ENCODE results near the gene VAMP1. TPM values are rescaled to one million over a fixed set of nuclear protein-coding genes. Genes with fewer than 3 reads are reported as not detected.
"Not testable (repeated sequence)": the region's sequence is repeated elsewhere in the genome, so short reads cannot be mapped to it uniquely, and the experiment has no call there.

The VAMP1 gene
- total and polyA plus RNA-seq, 2 of the 4 experiments (the other 2 are of a cell fraction), result 7.2 to 21.9 TPM

GRCh38 chr12:6477601-6478377, 7.3 kb upstream of the VAMP1 start:
- H4K20me1 ChIP-seq (ENCODE audit: insufficient read depth, low read length); in situ Hi-C loops (cut with MboI; ENCODE audit: low sequenced_read_pairs); H3K4me3 ChIP-seq (ENCODE audit: insufficient read depth, low read depth, low read length); H3K9me3 ChIP-seq (ENCODE audit: control insufficient read depth, insufficient read depth, low read length); H3K14ac ChIP-seq (replicated peaks; ENCODE audit: low read depth, low read length); H4K5ac ChIP-seq (ENCODE audit: low read depth, low read length); H3K79me1 ChIP-seq (ENCODE audit: low read depth in 1 of 2, low read length in 2 of 2); H3K9me1 ChIP-seq (ENCODE audit: insufficient read depth, low read length); H3K27ac ChIP-seq (ENCODE audit: insufficient read depth, low read length); H3K56ac ChIP-seq (ENCODE audit: extremely low read depth, insufficient read depth, low read length); H2AFZ ChIP-seq (replicated peaks; ENCODE audit: low read length, poor library complexity); H2BK5ac ChIP-seq (ENCODE audit: low read depth, low read length, poor library complexity, severe bottlenecking); H3K36me3 ChIP-seq (ENCODE audit: control insufficient read depth, insufficient read depth, low read length); DNase-seq; CTCF ChIA-PET; H3K27me3 ChIP-seq (ENCODE audit: control insufficient read depth, insufficient read depth, low read length); H2BK15ac ChIP-seq (ENCODE audit: low read depth, low read length); POLR2A ChIA-PET (ENCODE audit: unreplicated experiment); H2BK120ac ChIP-seq (ENCODE audit: low read depth, low read length); intact Hi-C loops (cut with micrococcal nuclease); H3K4ac ChIP-seq (ENCODE audit: low read depth, low read length); H4K8ac ChIP-seq (ENCODE audit: low read depth in 2 of 2, low read length in 2 of 2); H3K9ac ChIP-seq (ENCODE audit: low read depth, low read length); BruUV-seq (replicated peaks); H3K18ac ChIP-seq (ENCODE audit: low read depth, low read length); H4K91ac ChIP-seq (ENCODE audit: insufficient read depth, low read depth, low read length); ATAC-seq (ENCODE audit: low read depth); H3K4me1 ChIP-seq (ENCODE audit: control insufficient read depth, insufficient read depth, low read length); H3K4me2 ChIP-seq (ENCODE audit: low read depth, low read length); H2BK20ac ChIP-seq (ENCODE audit: low read depth, low read length); H3K23ac ChIP-seq (ENCODE audit: low read depth, low read length); dilution Hi-C loops (cut with HindIII; ENCODE audit: low sequenced_read_pairs, unreplicated experiment); H2AK9ac ChIP-seq (replicated peaks; ENCODE audit: low read depth, low read length, poor library complexity): not testable (repeated sequence)
- H2AK5ac ChIP-seq (ENCODE audit: low read depth, low read length), result peak overlapping the region; percentile 39; the same call in 1 of the 2 replicates
- 93% methylated on average over 12 of the region's 37 CpGs; no CpG with 5 or more reads in 1 of the 2 experiments for WGBS, 2 experiments (ENCODE audit: extremely low coverage in 2 of 2, insufficient read length in 1 of 2)
